WERI-Rb-1 (cell line): ENCODE measurements around the gene NSUN2.

Experiments used
- DNase-seq: peaks from one replicate; pipeline ENCODE4 v3.0.0-alpha.2; 2020
- H3K27ac ChIP-seq: fragments of 250-450 bp; sonication (Bioruptor Pico); 2 replicates; pipeline ENCODE4 v1.5.1; 2020; ENCODE audit warnings: mild to moderate bottlenecking, moderate library complexity
- H3K27me3 ChIP-seq: fragments of 250-450 bp; sonication (Bioruptor Pico); 2 replicates; pipeline ENCODE4 v1.5.1; 2021; ENCODE audit warnings: mild to moderate bottlenecking, low read depth, moderate library complexity; ENCODE audit not compliant: insufficient read depth, severe bottlenecking
- H3K36me3 ChIP-seq: fragments of 250-450 bp; sonication (Bioruptor Pico); 2 replicates; pipeline ENCODE4 v1.5.1; 2020; ENCODE audit warnings: mild to moderate bottlenecking, moderate library complexity
- H3K4me3 ChIP-seq: 2 replicates; pipeline ENCODE4 v1.5.1; 2011; ENCODE audit warnings: low read depth, mild to moderate bottlenecking, control low read depth, low read length
- H3K9me3 ChIP-seq: fragments of 250-450 bp; sonication (Bioruptor Pico); 2 replicates; pipeline ENCODE4 v1.5.1; 2021; ENCODE audit warnings: mild to moderate bottlenecking, moderate library complexity; ENCODE audit not compliant: severe bottlenecking
- TF ChIP-seq, protein P1 (sequence below): IDR thresholded peaks from 2 replicates; pipeline ENCODE4 v1.5.1; 2011; ENCODE audit warnings: low read depth, mild to moderate bottlenecking, control low read depth, inconsistent platforms, low read length

The NSUN2 gene

DNA sequence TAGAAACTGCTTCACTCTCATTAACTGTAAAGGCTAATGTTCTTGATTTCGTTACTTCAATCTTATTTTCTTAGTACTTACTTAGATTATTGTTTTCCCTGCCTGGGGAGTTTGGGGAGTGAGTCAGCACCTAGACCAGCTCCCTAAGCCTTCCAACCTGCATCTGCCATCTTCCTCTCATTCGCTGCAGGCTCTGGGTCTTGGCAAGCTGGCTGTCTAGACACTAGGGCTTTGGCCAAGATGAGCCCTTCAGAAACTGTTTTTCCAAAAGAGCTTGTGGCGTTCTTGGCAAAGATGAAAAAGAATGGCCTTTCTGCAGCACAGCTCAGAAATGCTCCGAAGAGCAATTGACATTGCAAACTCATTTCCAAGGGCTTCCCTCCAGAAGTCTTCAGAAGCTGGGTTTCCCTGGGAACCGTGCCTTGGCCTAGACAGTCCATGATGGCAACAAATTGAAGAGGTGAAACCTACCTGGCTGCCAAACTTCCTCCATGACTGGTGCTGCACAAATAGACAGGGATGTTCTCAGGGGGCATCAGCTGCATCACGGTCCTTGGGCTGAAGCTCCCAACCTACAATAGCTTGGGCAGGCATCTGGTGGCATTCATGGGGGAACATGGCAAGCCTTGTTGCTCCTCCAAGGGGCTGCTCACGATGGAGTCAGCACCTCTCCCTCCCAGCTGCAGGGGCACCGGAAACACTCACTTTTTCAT lies 76.6 kb downstream of the NSUN2 start:
- Histone ChIP-seq H3K36me3 (no peaks in the 10 kb centered on the region), H3K27me3 (peaks cover 47% of the 10 kb centered on the region), H3K9me3 (peaks cover 17% of the 10 kb centered on the region), H3K4me3 (no peak overlapping the region), H3K27ac (no peak overlapping the region)
- TF ChIP-seq, protein P1, sequence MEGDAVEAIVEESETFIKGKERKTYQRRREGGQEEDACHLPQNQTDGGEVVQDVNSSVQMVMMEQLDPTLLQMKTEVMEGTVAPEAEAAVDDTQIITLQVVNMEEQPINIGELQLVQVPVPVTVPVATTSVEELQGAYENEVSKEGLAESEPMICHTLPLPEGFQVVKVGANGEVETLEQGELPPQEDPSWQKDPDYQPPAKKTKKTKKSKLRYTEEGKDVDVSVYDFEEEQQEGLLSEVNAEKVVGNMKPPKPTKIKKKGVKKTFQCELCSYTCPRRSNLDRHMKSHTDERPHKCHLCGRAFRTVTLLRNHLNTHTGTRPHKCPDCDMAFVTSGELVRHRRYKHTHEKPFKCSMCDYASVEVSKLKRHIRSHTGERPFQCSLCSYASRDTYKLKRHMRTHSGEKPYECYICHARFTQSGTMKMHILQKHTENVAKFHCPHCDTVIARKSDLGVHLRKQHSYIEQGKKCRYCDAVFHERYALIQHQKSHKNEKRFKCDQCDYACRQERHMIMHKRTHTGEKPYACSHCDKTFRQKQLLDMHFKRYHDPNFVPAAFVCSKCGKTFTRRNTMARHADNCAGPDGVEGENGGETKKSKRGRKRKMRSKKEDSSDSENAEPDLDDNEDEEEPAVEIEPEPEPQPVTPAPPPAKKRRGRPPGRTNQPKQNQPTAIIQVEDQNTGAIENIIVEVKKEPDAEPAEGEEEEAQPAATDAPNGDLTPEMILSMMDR: no peak
- no peak for DNase-seq

DNA sequence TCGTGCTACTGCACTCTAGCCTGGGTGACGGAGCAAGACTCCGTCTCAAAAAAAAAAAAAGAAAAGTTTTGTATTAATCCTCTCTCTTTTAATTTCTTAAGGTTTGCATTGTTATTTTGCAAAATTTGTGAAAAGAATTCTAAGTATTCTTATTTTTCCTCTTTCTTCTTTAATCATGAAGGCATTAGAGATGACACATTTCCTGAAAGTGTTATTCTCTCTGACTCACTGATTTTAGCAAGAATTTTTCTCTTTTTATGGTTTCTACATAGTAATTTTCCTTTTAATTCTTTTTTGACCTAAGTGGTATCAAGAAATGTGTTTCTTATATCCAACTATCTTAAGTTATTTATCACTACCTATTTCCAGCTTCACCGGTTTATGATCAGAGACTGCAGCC lies 78.0 kb downstream of the NSUN2 start:
- H3K27me3 ChIP-seq: peaks cover 54% of the 10 kb centered on the region
- no peak for DNase-seq
- H3K4me3 ChIP-seq: no peak overlapping the region
- H3K27ac ChIP-seq: no peak overlapping the region
- peaks cover 17% of the 10 kb centered on the region for H3K9me3 ChIP-seq
- TF ChIP-seq, protein P1: no peak
- no peaks in the 10 kb centered on the region for H3K36me3 ChIP-seq

DNA sequence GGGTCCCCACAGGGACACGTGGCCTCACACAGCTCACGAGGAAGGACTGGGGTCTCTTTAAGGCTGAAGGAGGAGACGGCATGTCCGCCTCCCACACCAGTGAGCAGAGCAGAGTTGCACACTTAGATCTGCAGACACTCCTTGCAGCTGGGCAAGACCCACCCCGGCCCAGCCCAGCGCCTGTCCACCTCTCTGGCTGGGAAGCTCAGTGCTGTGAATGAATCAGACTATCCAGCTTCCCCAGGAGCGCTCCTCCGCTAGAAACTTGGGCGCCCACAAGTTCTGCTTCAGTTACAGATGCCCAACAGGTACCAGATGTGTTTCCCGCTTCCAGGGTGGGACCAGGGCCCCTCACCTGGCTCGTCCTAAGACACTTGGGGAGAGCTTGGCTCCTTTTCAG lies 78.9 kb downstream of the NSUN2 start:
- no peak overlapping the region for H3K27ac ChIP-seq
- TF ChIP-seq, protein P1: no peak
- H3K4me3 ChIP-seq: no peak overlapping the region
- H3K36me3 ChIP-seq: no peaks in the 10 kb centered on the region
- H3K9me3 ChIP-seq: peaks cover 13% of the 10 kb centered on the region
- no peak for DNase-seq
- peaks cover 55% of the 10 kb centered on the region for H3K27me3 ChIP-seq

- Histone ChIP-seq H3K27ac (no peak overlapping the region), H3K9me3 (no peaks in the 10 kb centered on the region), H3K4me3 (no peak overlapping the region), H3K36me3 (no peaks in the 10 kb centered on the region), H3K27me3 (peaks cover 59% of the 10 kb centered on the region)
- TF ChIP-seq, protein P1: no peak
- DNase-seq: no peak
These were observed 80.2 kb downstream of the NSUN2 start for GRCh38 chr5:6552612-6553011.

DNA sequence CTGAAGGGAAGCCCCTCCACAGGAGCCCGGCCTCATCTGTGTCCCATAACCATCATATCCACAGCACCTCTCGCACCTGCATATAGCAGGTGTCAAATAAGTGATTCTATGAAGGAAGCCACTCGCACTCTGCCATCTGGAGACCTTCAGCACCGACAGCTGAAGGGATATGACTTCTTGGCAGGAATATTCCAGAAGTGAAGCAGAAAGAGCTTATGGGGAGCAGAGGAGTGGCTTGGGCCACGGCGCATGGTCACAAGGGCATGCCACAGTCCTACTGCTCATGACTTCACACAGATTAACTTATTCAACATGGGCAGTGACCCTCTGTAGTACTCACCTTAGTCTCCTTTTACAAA lies 80.9 kb downstream of the NSUN2 start:
- TF ChIP-seq, protein P1: no peak

GRCh38 chr5:6551287-6551954 lies 81.4 kb downstream of the NSUN2 start:
- peaks cover 59% of the 10 kb centered on the region for H3K27me3 ChIP-seq
- no peaks in the 10 kb centered on the region for H3K36me3 ChIP-seq
- H3K9me3 ChIP-seq: no peaks in the 10 kb centered on the region
- TF ChIP-seq, protein P1: no peak
- DNase-seq: no peak
- no peak overlapping the region for H3K27ac ChIP-seq
- H3K4me3 ChIP-seq: no peak overlapping the region

More for the DNA sequence above, 80.9 kb downstream of the NSUN2 start:
- no peak overlapping the region for H3K4me3 ChIP-seq
- no peak for DNase-seq
- no peak overlapping the region for H3K27ac ChIP-seq
- H3K9me3 ChIP-seq: no peaks in the 10 kb centered on the region
- H3K36me3 ChIP-seq: no peaks in the 10 kb centered on the region
- H3K27me3 ChIP-seq: peaks cover 62% of the 10 kb centered on the region
